MM.1S (cell line): ENCODE measurements around the gene SUSD2.

ENCODE experiments used
- CTCF ChIP-seq: fragments of 300-600 bp; sonication (generic); IDR thresholded peaks from 2 replicates; pipeline ENCODE4 v1.5.1; 2016; ENCODE audit warnings: antibody characterized with exemption, low read length, mixed read lengths
- EZH2 ChIP-seq: fragments of 300-600 bp; sonication (generic); optimal IDR thresholded peaks from 2 replicates; pipeline ENCODE3; 2017; ENCODE audit warnings: low read depth, mild to moderate bottlenecking, antibody characterized with exemption, low read length, mixed read lengths

GRCh38 chr22:24186352-24186740 is 5.1 kb downstream of the SUSD2 start:
- TF ChIP-seq CTCF (no peak), EZH2 (no peak)
